Measurements from ENCODE around the gene STPG1.

STPG1 gene

DNA sequence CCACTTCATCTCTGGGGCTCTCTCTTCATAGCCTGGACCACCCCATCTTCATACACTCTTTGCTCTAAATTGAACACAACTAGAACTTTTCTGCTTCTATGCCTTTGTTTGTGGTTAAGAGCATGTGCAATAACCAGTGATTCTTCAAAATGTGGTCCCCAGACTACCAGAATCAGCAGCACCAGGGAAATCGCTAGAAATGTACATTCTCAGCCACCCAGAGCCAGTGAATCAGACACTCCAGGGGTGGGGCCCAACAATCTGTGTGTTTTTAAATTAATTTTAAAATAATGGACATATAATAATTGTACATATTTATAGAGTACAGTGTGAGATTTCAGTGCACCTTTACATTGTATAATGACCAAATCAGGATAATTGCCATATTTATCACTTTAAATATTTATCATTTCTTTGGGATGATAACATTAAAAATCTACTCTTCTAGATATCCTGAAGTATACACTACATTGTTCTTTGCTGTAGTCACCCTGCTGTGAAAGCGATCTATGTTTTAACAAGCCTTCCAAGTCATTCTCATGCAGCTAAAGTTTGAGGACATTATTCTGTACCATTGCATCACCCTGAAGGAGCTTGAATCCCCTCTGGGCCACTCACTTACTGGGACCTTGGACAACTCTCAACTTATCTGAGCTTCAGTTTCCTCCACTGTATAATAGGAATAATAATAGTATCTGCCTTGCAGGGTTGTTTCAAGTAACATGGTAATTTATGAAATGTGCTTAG is 83.6 kb downstream of the STPG1 start:
- TF ChIP-seq, protein P1, sequence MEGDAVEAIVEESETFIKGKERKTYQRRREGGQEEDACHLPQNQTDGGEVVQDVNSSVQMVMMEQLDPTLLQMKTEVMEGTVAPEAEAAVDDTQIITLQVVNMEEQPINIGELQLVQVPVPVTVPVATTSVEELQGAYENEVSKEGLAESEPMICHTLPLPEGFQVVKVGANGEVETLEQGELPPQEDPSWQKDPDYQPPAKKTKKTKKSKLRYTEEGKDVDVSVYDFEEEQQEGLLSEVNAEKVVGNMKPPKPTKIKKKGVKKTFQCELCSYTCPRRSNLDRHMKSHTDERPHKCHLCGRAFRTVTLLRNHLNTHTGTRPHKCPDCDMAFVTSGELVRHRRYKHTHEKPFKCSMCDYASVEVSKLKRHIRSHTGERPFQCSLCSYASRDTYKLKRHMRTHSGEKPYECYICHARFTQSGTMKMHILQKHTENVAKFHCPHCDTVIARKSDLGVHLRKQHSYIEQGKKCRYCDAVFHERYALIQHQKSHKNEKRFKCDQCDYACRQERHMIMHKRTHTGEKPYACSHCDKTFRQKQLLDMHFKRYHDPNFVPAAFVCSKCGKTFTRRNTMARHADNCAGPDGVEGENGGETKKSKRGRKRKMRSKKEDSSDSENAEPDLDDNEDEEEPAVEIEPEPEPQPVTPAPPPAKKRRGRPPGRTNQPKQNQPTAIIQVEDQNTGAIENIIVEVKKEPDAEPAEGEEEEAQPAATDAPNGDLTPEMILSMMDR (IDR thresholded peaks at IDR 0.05; ENCODE audit: low read depth, low read length, missing control alignments), result no peak
- in situ Hi-C loops (cut with HindIII; ENCODE audit: low pct_ligation_motif_present, low sequenced_read_pairs), result no loop called here
- Histone ChIP-seq H3K36me3 (replicated peaks) (no peaks in the 10 kb centered on the region), H3K4me3 (ENCODE audit: low read depth, low read length) (no peak overlapping the region), H3K27me3 (replicated peaks) (peaks cover 29% of the 10 kb centered on the region), H3K27ac (no peak overlapping the region)
- DNase-seq, result peak; percentile 49

DNA sequence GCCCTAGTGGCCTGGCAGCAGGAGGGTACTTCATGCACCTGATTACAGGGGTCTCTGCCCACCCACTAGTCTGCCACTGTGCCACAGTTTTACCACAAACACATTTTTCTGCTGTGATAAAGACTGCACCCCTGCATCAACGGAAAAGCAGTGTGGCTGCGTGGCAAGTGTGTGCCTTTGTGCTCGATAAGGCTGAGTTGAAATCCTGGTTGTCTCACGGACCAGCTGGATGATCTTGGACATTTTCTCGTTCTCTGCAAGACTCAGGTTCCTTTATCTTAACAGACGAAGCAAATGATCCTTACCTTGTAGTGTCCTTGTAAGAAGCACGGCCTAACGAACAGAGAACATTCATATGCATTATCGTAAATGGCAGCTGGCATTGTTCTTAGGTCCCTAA is 84.3 kb downstream of the STPG1 start:
- Histone ChIP-seq H3K27ac (no peak overlapping the region), H3K27me3 (replicated peaks) (peaks cover 34% of the 10 kb centered on the region), H3K4me3 (ENCODE audit: low read depth, low read length) (no peak overlapping the region), H3K36me3 (replicated peaks) (no peaks in the 10 kb centered on the region)
- no peak for DNase-seq
- in situ Hi-C loops (cut with HindIII; ENCODE audit: low pct_ligation_motif_present, low sequenced_read_pairs), result no loop called here
- TF ChIP-seq, protein P1 (IDR thresholded peaks at IDR 0.05; ENCODE audit: low read depth, low read length, missing control alignments), result no peak

DNA sequence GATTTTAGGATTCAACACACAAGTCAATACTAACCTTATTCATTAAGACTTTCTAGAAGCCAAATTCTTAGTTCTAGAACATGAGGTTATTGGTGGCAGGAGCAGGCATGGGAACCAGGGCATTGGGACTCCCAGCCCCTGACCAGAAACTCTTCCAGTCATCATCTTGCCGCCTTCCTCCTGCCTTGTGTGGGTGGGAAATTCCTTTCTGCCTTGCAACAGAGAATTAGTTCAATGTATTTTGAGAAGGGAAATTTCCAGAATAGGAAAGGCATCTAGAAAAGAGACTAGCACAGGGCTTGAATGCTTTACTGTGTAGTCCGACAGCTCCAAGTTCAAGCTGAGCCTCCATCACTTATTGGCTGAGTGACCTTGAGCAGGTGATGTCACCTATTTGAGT is 85.7 kb downstream of the STPG1 start:
- Histone ChIP-seq H3K27me3 (replicated peaks) (peaks cover 39% of the 10 kb centered on the region), H3K27ac (no peak overlapping the region)

DNA sequence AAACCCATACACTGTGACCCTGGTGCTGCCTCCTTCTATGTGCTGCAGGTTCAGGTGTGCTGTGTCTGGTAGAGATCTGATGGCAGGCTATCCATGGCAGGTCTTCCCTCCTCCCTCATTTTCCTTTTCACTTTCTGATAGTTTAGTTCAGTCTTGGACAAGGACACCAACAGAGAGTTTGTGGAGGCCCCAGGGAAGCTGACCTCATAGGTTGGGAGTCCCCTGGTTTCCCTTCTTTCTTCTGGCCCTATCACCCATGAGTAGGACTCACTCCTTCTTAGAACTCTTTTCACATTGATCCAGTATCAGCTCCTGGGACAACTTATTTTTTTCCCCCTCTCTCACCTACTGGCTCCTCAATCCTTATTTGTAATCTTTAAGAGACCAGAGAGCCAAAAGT is 86.1 kb downstream of the STPG1 start:
- H3K4me3 ChIP-seq (ENCODE audit: low read depth, low read length), result no peak overlapping the region
- in situ Hi-C loops (cut with HindIII; ENCODE audit: low pct_ligation_motif_present, low sequenced_read_pairs), result no loop called here
- DNase-seq, result no peak
- H3K36me3 ChIP-seq (replicated peaks), result no peaks in the 10 kb centered on the region
- H3K27ac ChIP-seq, result no peak overlapping the region
- TF ChIP-seq, protein P1 (IDR thresholded peaks at IDR 0.05; ENCODE audit: low read depth, low read length, missing control alignments), result no peak
- H3K27me3 ChIP-seq (replicated peaks), result peaks cover 42% of the 10 kb centered on the region

More for the DNA sequence above, 85.7 kb downstream of the STPG1 start:
- TF ChIP-seq, protein P1 (IDR thresholded peaks at IDR 0.05; ENCODE audit: low read depth, low read length, missing control alignments), result no peak
- no peak overlapping the region for H3K4me3 ChIP-seq (ENCODE audit: low read depth, low read length)
- H3K36me3 ChIP-seq (replicated peaks), result no peaks in the 10 kb centered on the region
- in situ Hi-C loops (cut with HindIII; ENCODE audit: low pct_ligation_motif_present, low sequenced_read_pairs), result no loop called here
- DNase-seq, result no peak

DNA sequence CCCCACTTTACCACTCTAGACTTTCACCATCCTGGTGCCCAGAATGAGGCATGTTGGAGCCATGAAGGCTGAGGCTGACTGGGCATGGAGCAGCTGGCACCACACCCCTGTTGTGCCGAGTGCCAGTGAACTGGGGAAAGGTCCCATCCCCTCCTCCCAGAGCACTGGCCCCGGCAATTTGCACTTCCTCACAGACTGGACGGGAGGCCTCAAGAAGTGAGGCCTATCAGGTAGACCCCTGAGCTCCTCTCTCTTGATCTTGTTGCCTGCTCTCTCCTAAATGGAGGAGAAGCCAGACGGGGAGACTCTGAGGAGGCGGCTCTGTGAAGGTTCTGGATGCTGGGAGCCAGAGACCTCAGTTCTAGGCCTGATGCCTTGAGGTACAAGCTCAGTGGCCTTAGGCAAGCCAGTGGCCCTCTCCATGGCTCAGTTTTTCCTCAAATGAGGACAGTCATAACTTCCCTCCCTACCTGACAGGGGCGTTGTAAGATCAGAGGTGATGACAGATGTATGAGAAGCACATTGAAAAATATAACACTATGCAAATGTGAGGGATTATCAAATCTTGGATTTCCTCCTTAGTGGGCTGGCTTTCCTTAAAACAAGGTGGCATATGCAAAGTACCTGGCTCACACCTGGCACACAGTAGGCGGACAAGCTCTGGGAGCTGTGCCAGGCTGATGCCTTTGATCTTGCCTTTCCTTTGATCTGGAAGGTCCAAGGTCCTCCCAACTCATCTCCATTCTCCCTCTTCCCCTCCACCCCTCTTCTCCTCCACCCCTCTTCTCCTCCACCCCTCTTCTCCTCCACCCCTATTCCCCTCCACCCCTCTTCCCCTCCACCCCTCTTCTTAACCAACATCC is 87.8 kb downstream of the STPG1 start:
- no peak overlapping the region for H3K27ac ChIP-seq
- TF ChIP-seq, protein P1 (IDR thresholded peaks at IDR 0.05; ENCODE audit: low read depth, low read length, missing control alignments), result no peak
- no peak overlapping the region for H3K4me3 ChIP-seq (ENCODE audit: low read depth, low read length)
- no peak for DNase-seq
- H3K27me3 ChIP-seq (replicated peaks), result peaks cover 50% of the 10 kb centered on the region
- H3K36me3 ChIP-seq (replicated peaks), result no peaks in the 10 kb centered on the region
- in situ Hi-C loops (cut with HindIII; ENCODE audit: low pct_ligation_motif_present, low sequenced_read_pairs), result no loop called here
